GM21723 (cell line): ENCODE results near the gene LYRM1.

Experiments used
- ATAC-seq: cut with Tn5 transposase; IDR thresholded peaks from one replicate; pipeline ENCODE4 v1.9.1; 2021; ENCODE audit warnings: mild to moderate bottlenecking, moderate library complexity; ENCODE audit not compliant: unreplicated experiment

The LYRM1 gene

DNA sequence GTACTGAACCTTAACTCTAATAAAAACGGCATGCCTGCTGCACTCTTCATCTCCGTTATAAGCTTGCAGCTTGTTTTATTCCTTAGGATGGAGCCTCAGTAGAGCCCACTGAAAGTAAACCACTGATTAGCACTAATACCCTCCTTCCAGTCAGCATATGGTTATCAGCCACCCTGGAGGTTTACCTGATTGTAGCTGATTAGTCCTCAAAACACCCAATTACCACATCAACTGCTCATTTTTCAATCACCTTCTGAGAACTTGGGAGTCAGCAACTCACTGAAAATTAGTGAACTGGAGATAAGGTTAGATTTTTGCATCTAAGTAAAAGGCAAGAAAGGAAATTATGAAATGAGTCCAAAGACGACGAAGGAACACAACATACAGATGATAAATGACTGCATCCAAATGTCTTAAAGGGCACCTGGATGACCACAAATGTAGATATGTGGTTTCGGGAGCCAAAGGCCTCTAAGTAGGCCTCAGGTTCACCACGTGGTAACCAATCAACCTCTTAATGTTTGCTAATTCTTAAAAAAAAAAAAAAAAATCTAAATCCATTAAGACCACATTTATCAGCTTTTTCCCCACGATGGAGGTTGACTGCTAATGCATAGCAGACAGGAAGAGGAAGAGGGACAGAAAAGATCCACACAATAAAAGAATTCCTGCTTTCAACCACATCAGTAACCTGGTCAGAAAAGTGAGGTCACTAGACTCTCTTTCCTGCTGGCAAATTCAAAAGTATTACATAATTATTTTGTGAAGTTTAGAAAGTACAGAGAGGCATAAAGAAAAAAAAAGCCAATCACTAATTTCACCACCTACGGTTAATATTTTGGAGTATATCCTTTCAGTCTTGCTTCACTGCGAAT, 28.4 kb upstream of the LYRM1 start:
- no peak for ATAC-seq

- ATAC-seq: no peak
Measured at GRCh38 chr16:20873331-20873730, 27.2 kb upstream of the LYRM1 start.

- ATAC-seq: no peak
Measured at GRCh38 chr16:20874088-20874581, 26.4 kb upstream of the LYRM1 start.

GRCh38 chr16:20875355-20875650, 25.3 kb upstream of the LYRM1 start:
- no peak for ATAC-seq

- ATAC-seq: no peak
Measured at GRCh38 chr16:20878682-20879147, 21.9 kb upstream of the LYRM1 start.

- no peak for ATAC-seq
Measured at GRCh38 chr16:20879175-20880040, 21.2 kb upstream of the LYRM1 start.

GRCh38 chr16:20880867-20881502, 19.6 kb upstream of the LYRM1 start:
- ATAC-seq: no peak

- ATAC-seq: no peak
Measured at GRCh38 chr16:20881503-20881878, 19.1 kb upstream of the LYRM1 start.

DNA sequence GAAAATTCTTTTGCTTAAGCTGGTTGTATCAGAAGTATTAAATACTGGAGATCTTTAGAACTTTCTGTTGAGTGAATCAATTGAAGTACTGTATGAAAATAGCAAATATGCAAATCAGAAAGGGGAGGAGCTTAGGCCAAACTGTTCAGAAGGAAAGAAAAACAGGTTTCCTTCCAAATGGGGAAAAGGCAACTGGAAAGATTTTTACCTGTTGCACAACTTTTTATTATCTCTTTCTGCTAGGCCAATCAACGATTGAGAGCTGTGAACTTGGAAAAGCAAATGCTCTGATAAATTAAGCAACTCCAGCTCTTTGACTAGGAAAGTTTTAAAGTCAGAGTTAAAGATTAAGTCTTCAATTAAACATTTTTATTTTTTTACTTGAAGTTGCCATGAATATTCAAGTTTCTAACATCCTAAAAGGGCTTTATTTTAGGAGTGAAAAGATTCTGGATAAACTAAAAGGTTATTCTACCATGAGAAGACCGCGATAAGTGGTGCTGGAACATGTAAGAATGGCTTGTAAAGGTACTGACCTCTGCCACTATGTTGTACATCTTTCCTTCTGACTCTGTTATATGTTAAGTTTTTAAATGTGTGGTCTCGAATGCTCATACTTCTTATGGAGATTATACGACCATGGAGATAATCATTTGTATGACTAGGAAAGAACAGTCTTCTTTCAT, 16.9 kb upstream of the LYRM1 start:
- ATAC-seq: no peak

DNA sequence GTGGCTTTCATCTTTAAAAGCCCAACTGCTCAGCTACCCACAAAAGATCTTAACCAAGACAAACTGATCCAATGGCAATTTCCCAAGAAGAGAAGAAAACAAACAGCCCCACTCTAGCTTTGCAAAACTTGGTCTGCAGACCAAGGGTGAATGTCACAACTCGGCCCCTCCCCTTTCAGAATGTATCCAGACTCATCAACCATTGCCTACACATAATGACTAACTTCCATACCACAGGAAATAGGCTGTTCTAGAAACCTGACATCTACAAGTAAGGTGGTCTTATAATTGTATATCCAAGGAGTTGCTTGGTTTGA, 16.4 kb upstream of the LYRM1 start:
- no peak for ATAC-seq

DNA sequence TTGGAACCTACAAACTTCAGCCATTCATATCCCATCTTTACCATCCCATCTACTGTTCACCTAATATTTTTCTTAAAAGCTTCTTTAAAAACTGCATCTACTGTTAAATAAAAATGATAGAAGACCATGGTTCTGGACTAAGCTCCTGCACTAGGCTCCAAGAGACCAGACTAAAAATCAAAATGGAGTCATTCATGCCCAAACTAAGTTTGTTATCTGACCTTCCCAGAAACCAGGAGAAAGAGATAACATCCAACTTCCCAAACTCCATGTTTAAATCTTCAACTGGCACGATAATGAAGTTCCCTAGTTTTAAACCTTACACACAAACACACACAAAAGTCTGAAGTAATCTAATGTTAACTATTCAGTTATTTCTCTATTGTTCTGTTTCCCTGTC, 14.3 kb upstream of the LYRM1 start:
- no peak for ATAC-seq

- no peak for ATAC-seq
Measured at GRCh38 chr16:20887207-20887606, 13.4 kb upstream of the LYRM1 start.

GRCh38 chr16:20889625-20890275, 10.8 kb upstream of the LYRM1 start:
- ATAC-seq: no peak

- no peak for ATAC-seq
Measured at GRCh38 chr16:20894388-20894787, 6.2 kb upstream of the LYRM1 start.

- ATAC-seq: no peak
Measured at GRCh38 chr16:20897253-20897897, 3.2 kb upstream of the LYRM1 start.

GRCh38 chr16:20897922-20898321, 2.6 kb upstream of the LYRM1 start:
- ATAC-seq: no peak

- ATAC-seq: no peak
Measured at GRCh38 chr16:20899071-20899470, 1.5 kb upstream of the LYRM1 start.

GRCh38 chr16:20899477-20900298, 883 bp upstream of the LYRM1 start:
- no peak for ATAC-seq

DNA sequence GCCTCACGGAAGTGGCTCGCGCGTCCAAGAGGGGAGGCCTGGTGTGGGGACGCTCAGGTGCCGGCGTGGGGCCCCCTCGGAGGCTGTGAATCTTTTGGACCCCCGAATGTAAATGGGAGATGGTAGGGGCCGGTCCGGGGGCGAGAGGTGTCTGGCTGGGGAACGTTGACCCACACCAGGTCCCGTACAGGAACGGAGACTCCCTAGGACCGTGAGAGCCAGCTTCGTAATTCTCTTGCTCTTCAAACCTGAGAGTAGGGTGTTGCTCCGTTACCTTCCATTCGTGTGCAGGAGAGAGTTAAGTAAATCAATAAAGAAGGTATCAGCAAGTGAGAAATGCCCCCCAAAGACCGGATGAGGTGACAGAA, 481 bp downstream of the LYRM1 start:
- no peak for ATAC-seq
